ENCODE measurements around the gene DICER1.

DNA sequence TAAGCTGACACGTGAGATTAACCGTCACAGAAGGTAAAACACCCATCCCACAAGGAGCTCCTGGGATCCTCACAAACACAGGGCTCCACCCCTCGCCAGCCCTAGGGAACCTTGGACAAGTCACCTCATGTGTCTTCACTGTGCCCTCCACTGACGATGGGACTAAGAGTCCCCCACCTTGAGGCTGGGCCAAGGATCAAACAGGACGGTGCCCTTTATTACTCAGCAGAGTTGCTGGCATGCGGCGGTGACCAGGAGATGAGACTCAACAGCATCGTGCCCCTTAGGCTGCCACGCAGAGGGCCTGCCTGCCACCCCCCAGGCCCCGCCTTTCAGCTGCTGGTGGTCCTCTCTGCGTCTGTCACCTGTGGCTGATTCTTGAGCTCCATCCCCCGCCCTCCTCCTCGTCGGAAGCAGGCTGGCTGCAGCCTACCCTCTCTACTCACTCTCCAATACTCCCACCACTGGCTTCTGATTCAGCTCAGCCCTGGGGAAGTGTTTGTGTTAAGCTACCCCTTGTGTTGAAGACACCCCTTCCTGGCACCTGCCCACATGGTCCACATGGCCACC, 105.2 kb downstream of the DICER1 start:
- TF ChIP-seq, protein P1, sequence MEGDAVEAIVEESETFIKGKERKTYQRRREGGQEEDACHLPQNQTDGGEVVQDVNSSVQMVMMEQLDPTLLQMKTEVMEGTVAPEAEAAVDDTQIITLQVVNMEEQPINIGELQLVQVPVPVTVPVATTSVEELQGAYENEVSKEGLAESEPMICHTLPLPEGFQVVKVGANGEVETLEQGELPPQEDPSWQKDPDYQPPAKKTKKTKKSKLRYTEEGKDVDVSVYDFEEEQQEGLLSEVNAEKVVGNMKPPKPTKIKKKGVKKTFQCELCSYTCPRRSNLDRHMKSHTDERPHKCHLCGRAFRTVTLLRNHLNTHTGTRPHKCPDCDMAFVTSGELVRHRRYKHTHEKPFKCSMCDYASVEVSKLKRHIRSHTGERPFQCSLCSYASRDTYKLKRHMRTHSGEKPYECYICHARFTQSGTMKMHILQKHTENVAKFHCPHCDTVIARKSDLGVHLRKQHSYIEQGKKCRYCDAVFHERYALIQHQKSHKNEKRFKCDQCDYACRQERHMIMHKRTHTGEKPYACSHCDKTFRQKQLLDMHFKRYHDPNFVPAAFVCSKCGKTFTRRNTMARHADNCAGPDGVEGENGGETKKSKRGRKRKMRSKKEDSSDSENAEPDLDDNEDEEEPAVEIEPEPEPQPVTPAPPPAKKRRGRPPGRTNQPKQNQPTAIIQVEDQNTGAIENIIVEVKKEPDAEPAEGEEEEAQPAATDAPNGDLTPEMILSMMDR (conservative IDR thresholded peaks at IDR 0.05; ENCODE audit: low read length) = no peak
- no peak for TF ChIP-seq EZH2phosphoT487 (IDR thresholded peaks at IDR 0.05; ENCODE audit: borderline replicate concordance)

Measured in Loucy (cell line).